ENCODE measurements around the gene TAF3. TPM values are rescaled to one million over a fixed set of nuclear protein-coding genes. Genes with fewer than 3 reads are reported as not detected.

Gene TAF3
- total RNA-seq, 1 experiment from 2014 or later: 14.5 TPM

DNA sequence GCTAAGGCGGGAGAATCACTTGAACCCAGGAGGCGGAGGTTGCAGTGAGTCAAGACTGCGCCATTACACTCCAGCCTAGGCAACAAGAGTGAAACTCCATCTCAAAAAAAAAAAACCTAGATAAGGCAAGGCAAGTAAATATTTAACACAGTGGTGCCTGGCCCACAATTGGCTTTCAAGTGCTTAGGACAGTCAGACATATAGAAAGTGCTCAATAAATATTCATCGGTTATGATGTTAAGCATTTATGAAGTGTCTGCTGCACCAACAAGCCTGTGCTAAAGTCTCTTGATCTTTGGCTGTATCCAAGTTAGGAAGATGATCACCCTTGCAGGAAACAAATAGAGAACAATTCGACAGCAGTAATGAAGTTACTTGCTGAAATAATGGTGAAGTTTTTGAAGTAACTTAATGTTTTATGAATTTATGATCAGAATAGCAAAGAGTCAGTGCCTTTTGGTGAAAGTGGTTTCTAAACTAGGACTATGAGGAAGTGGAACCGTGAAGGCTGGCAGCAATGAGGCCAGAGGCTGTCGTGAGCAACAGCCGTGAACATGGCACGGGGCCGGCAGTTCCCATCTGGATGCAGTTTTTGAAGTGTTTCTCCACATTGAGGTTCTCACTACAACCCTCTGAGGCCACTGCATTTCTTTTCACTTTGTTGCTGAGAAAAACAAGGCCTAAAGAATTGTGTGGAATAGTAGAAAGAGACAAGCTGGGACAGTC is 188.1 kb downstream of the TAF3 start:
- H3K4me1 Mint-ChIP-seq (ENCODE audit: low read depth, unreplicated experiment): peaks cover 1% of the 10 kb centered on the region
- intact Hi-C loops (cut with micrococcal nuclease; ENCODE audit: unreplicated experiment): no loop called here
- CTCF ChIA-PET: no interaction called here
- H3K27me3 Mint-ChIP-seq (ENCODE audit: unreplicated experiment): no peaks in the 10 kb centered on the region
- TF ChIP-seq, protein P1, sequence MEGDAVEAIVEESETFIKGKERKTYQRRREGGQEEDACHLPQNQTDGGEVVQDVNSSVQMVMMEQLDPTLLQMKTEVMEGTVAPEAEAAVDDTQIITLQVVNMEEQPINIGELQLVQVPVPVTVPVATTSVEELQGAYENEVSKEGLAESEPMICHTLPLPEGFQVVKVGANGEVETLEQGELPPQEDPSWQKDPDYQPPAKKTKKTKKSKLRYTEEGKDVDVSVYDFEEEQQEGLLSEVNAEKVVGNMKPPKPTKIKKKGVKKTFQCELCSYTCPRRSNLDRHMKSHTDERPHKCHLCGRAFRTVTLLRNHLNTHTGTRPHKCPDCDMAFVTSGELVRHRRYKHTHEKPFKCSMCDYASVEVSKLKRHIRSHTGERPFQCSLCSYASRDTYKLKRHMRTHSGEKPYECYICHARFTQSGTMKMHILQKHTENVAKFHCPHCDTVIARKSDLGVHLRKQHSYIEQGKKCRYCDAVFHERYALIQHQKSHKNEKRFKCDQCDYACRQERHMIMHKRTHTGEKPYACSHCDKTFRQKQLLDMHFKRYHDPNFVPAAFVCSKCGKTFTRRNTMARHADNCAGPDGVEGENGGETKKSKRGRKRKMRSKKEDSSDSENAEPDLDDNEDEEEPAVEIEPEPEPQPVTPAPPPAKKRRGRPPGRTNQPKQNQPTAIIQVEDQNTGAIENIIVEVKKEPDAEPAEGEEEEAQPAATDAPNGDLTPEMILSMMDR (IDR thresholded peaks at IDR 0.05; ENCODE audit: unreplicated experiment): no peak
- no peak for DNase-seq
- H3K4me3 Mint-ChIP-seq (ENCODE audit: low read depth, unreplicated experiment): no peak overlapping the region
- H3K27ac Mint-ChIP-seq (ENCODE audit: unreplicated experiment): no peak overlapping the region
- H3K36me3 Mint-ChIP-seq (ENCODE audit: insufficient read depth, unreplicated experiment): no peaks in the 10 kb centered on the region
- peaks cover 5% of the 10 kb centered on the region for H3K9me3 Mint-ChIP-seq (ENCODE audit: low read depth, unreplicated experiment)
- BruUV-seq (replicated peaks): no TSS peak

DNA sequence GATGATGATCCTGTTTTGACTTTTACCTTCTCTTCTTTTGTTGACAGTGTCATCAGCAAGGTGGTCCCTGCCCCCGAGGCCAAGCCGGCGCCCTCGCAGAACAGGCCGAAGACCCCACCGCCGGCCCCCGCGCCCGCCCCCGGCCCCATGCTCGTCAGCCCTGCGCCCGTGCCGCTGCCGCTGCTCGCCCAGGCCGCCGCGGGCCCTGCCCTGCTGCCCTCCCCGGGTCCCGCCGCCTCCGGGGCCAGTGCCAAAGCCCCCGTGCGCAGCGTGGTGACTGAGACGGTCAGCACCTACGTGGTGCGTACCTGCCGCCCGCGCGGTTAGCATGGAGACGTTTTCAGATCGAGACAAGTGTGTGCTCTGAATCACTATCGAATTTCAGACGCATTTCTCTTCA is 190.7 kb downstream of the TAF3 start:
- Mint-ChIP-seq H3K27me3 (ENCODE audit: unreplicated experiment) (no peaks in the 10 kb centered on the region), H3K9me3 (ENCODE audit: low read depth, unreplicated experiment) (peaks cover 5% of the 10 kb centered on the region), H3K27ac (ENCODE audit: unreplicated experiment) (no peak overlapping the region), H3K4me1 (ENCODE audit: low read depth, unreplicated experiment) (peaks cover 24% of the 10 kb centered on the region), H3K36me3 (ENCODE audit: insufficient read depth, unreplicated experiment) (no peaks in the 10 kb centered on the region), H3K4me3 (ENCODE audit: low read depth, unreplicated experiment) (no peak overlapping the region)
- TF ChIP-seq, protein P1 (IDR thresholded peaks at IDR 0.05; ENCODE audit: unreplicated experiment): no peak
- CTCF ChIA-PET: no interaction called here
- intact Hi-C loops (cut with micrococcal nuclease; ENCODE audit: unreplicated experiment): no loop called here
- BruUV-seq (replicated peaks): no TSS peak
- no peak for DNase-seq

DNA sequence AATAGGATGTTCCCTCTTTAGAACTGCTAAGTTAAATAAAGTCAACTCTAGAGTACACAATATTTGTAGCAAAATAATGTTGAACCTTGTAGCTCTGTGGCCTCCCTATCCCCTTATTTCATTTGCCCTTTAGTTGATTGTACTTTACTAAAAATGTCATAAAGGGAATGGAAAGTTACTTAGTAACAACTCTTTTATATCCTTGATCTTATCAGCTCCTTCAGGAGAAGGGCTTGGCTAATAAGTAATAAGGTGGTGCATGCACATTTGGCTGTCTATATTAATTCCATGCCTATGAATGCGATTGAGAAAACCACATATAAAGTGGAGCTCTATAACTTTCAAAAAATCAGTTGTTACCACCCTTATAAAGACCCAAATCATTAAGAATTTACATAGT is 194.7 kb downstream of the TAF3 start:
- no TSS peak for BruUV-seq (replicated peaks)
- Mint-ChIP-seq H3K27ac (ENCODE audit: unreplicated experiment) (peak overlapping the region; percentile 54), H3K4me3 (ENCODE audit: low read depth, unreplicated experiment) (no peak overlapping the region)

DNA sequence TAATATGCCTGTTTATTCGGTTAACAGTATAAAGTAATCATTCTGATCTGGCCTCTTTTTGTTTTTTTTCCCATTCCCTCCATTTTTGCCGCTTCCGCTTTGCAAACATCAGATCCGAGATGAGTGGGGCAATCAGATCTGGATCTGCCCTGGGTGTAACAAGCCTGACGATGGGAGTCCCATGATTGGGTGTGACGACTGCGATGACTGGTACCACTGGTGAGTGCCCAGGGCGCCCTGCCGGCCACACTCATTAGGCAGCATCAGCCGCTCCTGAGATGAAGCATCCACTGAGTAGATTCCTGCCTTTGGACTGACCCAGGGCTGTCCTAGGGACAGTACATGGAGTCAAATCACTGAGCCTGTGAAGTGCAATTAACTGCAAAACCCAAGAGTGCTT is 195.3 kb downstream of the TAF3 start:
- Mint-ChIP-seq H3K4me3 (ENCODE audit: low read depth, unreplicated experiment) (no peak overlapping the region), H3K27me3 (ENCODE audit: unreplicated experiment) (no peaks in the 10 kb centered on the region), H3K9me3 (ENCODE audit: low read depth, unreplicated experiment) (no peaks in the 10 kb centered on the region), H3K4me1 (ENCODE audit: low read depth, unreplicated experiment) (peaks cover 24% of the 10 kb centered on the region), H3K36me3 (ENCODE audit: insufficient read depth, unreplicated experiment) (peaks cover 4% of the 10 kb centered on the region), H3K27ac (ENCODE audit: unreplicated experiment) (no peak overlapping the region)
- DNase-seq: no peak
- TF ChIP-seq, protein P1 (IDR thresholded peaks at IDR 0.05; ENCODE audit: unreplicated experiment): no peak
- no TSS peak for BruUV-seq (replicated peaks)
- intact Hi-C loops (cut with micrococcal nuclease; ENCODE audit: unreplicated experiment): loop anchor here (10.0 kb wide), 1 partner anchor 489 kb away; no protein-coding TSS in a partner anchor
- CTCF ChIA-PET: interaction anchor here (0.9 to 1.0 kb wide), 3 partner anchors 13 to 123 kb away, joined by 3 to 5 read pairs (median 3); no protein-coding TSS in a partner anchor

More for the DNA sequence above, 194.7 kb downstream of the TAF3 start:
- Mint-ChIP-seq H3K36me3 (ENCODE audit: insufficient read depth, unreplicated experiment) (peaks cover 4% of the 10 kb centered on the region), H3K4me1 (ENCODE audit: low read depth, unreplicated experiment) (peaks cover 24% of the 10 kb centered on the region), H3K27me3 (ENCODE audit: unreplicated experiment) (no peaks in the 10 kb centered on the region), H3K9me3 (ENCODE audit: low read depth, unreplicated experiment) (no peaks in the 10 kb centered on the region)
- no peak for DNase-seq
- TF ChIP-seq, protein P1 (IDR thresholded peaks at IDR 0.05; ENCODE audit: unreplicated experiment): no peak
- CTCF ChIA-PET: interaction anchor here (0.9 to 1.0 kb wide), 3 partner anchors 14 to 122 kb away, joined by 3 to 5 read pairs (median 3); no protein-coding TSS in a partner anchor
- intact Hi-C loops (cut with micrococcal nuclease; ENCODE audit: unreplicated experiment): loop anchor here (10.0 kb wide), 1 partner anchor 488 kb away; no protein-coding TSS in a partner anchor

All from Calu3 (cell line).